K562 (cell line): Measurements from ENCODE around the gene ESPL1. TPM values are rescaled to one million over a fixed set of nuclear protein-coding genes. Genes with fewer than 3 reads are reported as not detected.
A peak's percentile ranks its signal among the peaks of the same experiment; 100 is the strongest.

Experiments
- ARHGAP35 ChIP-seq: fragments of 450-650 bp; IDR thresholded peaks from 2 replicates; pipeline ENCODE4 v1.6.1; 2018; ENCODE audit not compliant: partially characterized antibody
- FOXJ2 ChIP-seq: fragments of 200-800 bp; sonication (Bioruptor generic); IDR thresholded peaks from 2 replicates; pipeline ENCODE4 v1.6.1; 2016; ENCODE audit warnings: missing genetic modification characterization, missing compliant biosample characterization
- FOXM1 ChIP-seq, 2 experiments: fragments of 450-650 bp in 1 of 2; sonication (generic) in 1 of 2; formaldehyde crosslinking in 1 of 2; IDR thresholded peaks; 2 replicates each; pipeline versions ENCODE4 v1.6.1 to v1.9.0; 2017 to 2022; ENCODE audit warnings: low read depth in 2 of 2, mild to moderate bottlenecking in 2 of 2, missing genetic modification reagents in 1 of 2, moderate library complexity in 1 of 2
- GATAD2A ChIP-seq: fragments of 450-650 bp; IDR thresholded peaks from 2 replicates; pipeline ENCODE4 v1.6.1; 2017
- HDAC2 ChIP-seq: fragments of 450-650 bp; IDR thresholded peaks from 2 replicates; pipeline ENCODE4 v1.6.1; 2016; ENCODE audit warnings: mild to moderate bottlenecking
- HDAC6 ChIP-seq: IDR thresholded peaks from 2 replicates; pipeline ENCODE4 v1.6.1; 2012; ENCODE audit warnings: low read depth, mild to moderate bottlenecking, control low read depth, inconsistent platforms, low read length, moderate library complexity
- IRF2 ChIP-seq: sonication (generic); formaldehyde crosslinking; IDR thresholded peaks from 2 replicates; pipeline ENCODE4 v1.8.1; 2022; ENCODE audit warnings: mild to moderate bottlenecking, missing genetic modification reagents
- NKRF ChIP-seq: fragments of 450-650 bp; IDR thresholded peaks from 2 replicates; pipeline ENCODE4 v1.6.1; 2016; ENCODE audit warnings: borderline replicate concordance
- PRPF4 ChIP-seq: fragments of 200-400 bp; formaldehyde crosslinking; IDR thresholded peaks from one replicate; pipeline ENCODE4 v1.6.1; 2017; ENCODE audit warnings: low read length, low read depth, mild to moderate bottlenecking; ENCODE audit not compliant: insufficient read depth, poor library complexity, severe bottlenecking
- RBM34 ChIP-seq: fragments of 200-400 bp; formaldehyde crosslinking; IDR thresholded peaks from 2 replicates; pipeline ENCODE4 v1.6.1; 2018; ENCODE audit warnings: low read length, borderline replicate concordance; ENCODE audit not compliant: insufficient read depth
- RUNX1 ChIP-seq: sonication (generic); IDR thresholded peaks from 2 replicates; pipeline ENCODE4 v1.6.1; 2016; ENCODE audit warnings: antibody characterized with exemption, low read depth
- TAF9B ChIP-seq: fragments of 450-650 bp; IDR thresholded peaks from 2 replicates; pipeline ENCODE4 v1.6.1; 2018; ENCODE audit warnings: mild to moderate bottlenecking; ENCODE audit not compliant: partially characterized antibody
- TCF7 ChIP-seq: sonication (generic); IDR thresholded peaks from 2 replicates; pipeline ENCODE4 v1.6.1; 2016; ENCODE audit warnings: antibody characterized with exemption, borderline replicate concordance
- ZC3H4 ChIP-seq: sonication (generic); formaldehyde crosslinking; IDR thresholded peaks from 2 replicates; pipeline ENCODE4 v1.9.0; 2021; ENCODE audit warnings: missing genetic modification reagents, borderline replicate concordance
- ZNF140 ChIP-seq: fragments of 250-450 bp; sonication (Bioruptor Pico); IDR thresholded peaks from 2 replicates; pipeline ENCODE4 v1.8.0; 2021; ENCODE audit warnings: moderate library complexity, mild to moderate bottlenecking, inconsistent platforms
- ZNF408 ChIP-seq: fragments of 250-450 bp; sonication (Bioruptor Pico); IDR thresholded peaks from 2 replicates; pipeline ENCODE4 v1.4.0; 2020; ENCODE audit warnings: low read depth, mild to moderate bottlenecking, moderate library complexity
- ZNF785 ChIP-seq: fragments of 250-450 bp; sonication (Bioruptor Pico); IDR thresholded peaks from 2 replicates; pipeline ENCODE4 v1.4.0; 2020; ENCODE audit warnings: mild to moderate bottlenecking
- ZSCAN32 ChIP-seq: fragments of 450-650 bp; formaldehyde crosslinking; IDR thresholded peaks from 2 replicates; pipeline ENCODE4 v1.4.0; 2020; ENCODE audit warnings: mild to moderate bottlenecking, moderate library complexity
- polyA plus RNA-seq, 8 experiments: library from polyadenylated mRNA; depleted of rRNA in 4 of 8; stranded (reverse) in 5 of 8; unstranded in 3 of 8; fragments of >200 nt; fragmentation: Nextera tagmentation in 2 of 8; fragmentation: Illumina TruSeq in 1 of 8; extraction: Ambion mirVana in 2 of 8; extraction: Trizol in 1 of 8; gene quantifications; 2 replicates each; pipeline versions ENCODE4 v1.2.1 to v1.2.3, GENCODE V29; 2011 to 2014; ENCODE audit warnings: inconsistent platforms in 1 of 8, missing spikeins in 1 of 8
- total RNA-seq, 7 experiments: library from RNA; depleted of rRNA in 6 of 7; stranded (reverse); fragments of >200 nt in 6 of 7; fragmentation: Illumina TruSeq in 2 of 7; extraction: Trizol in 2 of 7; gene quantifications; 2 replicates each; pipeline versions ENCODE4 v1.2.1 to v1.2.3, GENCODE V29; 2011 to 2021; ENCODE audit warnings: low replicate concordance in 1 of 7
- TF ChIP-seq, protein P1 (sequence below): sonication (generic); formaldehyde crosslinking; IDR thresholded peaks from 2 replicates; pipeline ENCODE4 v1.8.0; 2022; ENCODE audit warnings: mild to moderate bottlenecking, missing genetic modification reagents, borderline replicate concordance
- TF ChIP-seq, protein P2 (sequence below): fragments of 250-450 bp; sonication (Bioruptor Pico); IDR thresholded peaks from 2 replicates; pipeline ENCODE4 v1.8.0; 2022; ENCODE audit warnings: inconsistent platforms

The ESPL1 gene
- total and polyA plus RNA-seq, 9 of the 15 experiments (the other 6 are each of a cell fraction or from before 2014, with no cell fraction given): 1.2 to 55.0 (median 18.7) TPM

- TF ChIP-seq NKRF (no peak), HDAC6 (no peak), IRF2 (CRISPR knock-in tag) (no peak), GATAD2A (peak; percentile 81), TAF9B (no peak), FOXJ2 (tag) (no peak), TCF7 (no peak), ZNF408 (no peak), RUNX1 (no peak), ZNF785 (CRISPR knock-in tag) (no peak), RBM34 (no peak), FOXM1 (IDR thresholded peaks at IDR 0.05; ENCODE audit: low read depth) (no peak), FOXM1 (CRISPR knock-in tag; IDR thresholded peaks at IDR 0.05; ENCODE audit: low read depth) (no peak), PRPF4 (no peak), HDAC2 (no peak; the same call in none of the 2 replicates), ZNF140 (no peak), ZSCAN32 (CRISPR knock-in tag) (no peak), ZC3H4 (CRISPR knock-in tag) (0 out of 2 replicates have a peak, but pooled peaks have one; percentile 68), ARHGAP35 (no peak)
- TF ChIP-seq, protein P1, sequence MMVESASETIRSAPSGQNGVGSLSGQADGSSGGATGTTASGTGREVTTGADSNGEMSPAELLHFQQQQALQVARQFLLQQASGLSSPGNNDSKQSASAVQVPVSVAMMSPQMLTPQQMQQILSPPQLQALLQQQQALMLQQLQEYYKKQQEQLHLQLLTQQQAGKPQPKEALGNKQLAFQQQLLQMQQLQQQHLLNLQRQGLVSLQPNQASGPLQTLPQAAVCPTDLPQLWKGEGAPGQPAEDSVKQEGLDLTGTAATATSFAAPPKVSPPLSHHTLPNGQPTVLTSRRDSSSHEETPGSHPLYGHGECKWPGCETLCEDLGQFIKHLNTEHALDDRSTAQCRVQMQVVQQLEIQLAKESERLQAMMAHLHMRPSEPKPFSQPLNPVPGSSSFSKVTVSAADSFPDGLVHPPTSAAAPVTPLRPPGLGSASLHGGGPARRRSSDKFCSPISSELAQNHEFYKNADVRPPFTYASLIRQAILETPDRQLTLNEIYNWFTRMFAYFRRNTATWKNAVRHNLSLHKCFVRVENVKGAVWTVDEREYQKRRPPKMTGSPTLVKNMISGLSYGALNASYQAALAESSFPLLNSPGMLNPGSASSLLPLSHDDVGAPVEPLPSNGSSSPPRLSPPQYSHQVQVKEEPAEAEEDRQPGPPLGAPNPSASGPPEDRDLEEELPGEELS (CRISPR knock-in tag): no peak
- TF ChIP-seq, protein P2, sequence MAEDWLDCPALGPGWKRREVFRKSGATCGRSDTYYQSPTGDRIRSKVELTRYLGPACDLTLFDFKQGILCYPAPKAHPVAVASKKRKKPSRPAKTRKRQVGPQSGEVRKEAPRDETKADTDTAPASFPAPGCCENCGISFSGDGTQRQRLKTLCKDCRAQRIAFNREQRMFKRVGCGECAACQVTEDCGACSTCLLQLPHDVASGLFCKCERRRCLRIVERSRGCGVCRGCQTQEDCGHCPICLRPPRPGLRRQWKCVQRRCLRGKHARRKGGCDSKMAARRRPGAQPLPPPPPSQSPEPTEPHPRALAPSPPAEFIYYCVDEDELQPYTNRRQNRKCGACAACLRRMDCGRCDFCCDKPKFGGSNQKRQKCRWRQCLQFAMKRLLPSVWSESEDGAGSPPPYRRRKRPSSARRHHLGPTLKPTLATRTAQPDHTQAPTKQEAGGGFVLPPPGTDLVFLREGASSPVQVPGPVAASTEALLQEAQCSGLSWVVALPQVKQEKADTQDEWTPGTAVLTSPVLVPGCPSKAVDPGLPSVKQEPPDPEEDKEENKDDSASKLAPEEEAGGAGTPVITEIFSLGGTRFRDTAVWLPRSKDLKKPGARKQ: no peak
Observed at GRCh38 chr12:53221203-53222080, 46.7 kb upstream of the ESPL1 start (continued).
